HG03354 (cell line): ENCODE measurements around the gene ATXN2L.
"Not testable (repeated sequence)": the region's sequence is repeated elsewhere in the genome, so short reads cannot be mapped to it uniquely, and the experiment has no call there.

Experiments
- ATAC-seq: cut with Tn5 transposase; IDR thresholded peaks from one replicate; pipeline ENCODE4 v1.9.1; 2021; ENCODE audit warnings: mild to moderate bottlenecking; ENCODE audit not compliant: unreplicated experiment, poor library complexity, severe bottlenecking

ATXN2L gene

DNA sequence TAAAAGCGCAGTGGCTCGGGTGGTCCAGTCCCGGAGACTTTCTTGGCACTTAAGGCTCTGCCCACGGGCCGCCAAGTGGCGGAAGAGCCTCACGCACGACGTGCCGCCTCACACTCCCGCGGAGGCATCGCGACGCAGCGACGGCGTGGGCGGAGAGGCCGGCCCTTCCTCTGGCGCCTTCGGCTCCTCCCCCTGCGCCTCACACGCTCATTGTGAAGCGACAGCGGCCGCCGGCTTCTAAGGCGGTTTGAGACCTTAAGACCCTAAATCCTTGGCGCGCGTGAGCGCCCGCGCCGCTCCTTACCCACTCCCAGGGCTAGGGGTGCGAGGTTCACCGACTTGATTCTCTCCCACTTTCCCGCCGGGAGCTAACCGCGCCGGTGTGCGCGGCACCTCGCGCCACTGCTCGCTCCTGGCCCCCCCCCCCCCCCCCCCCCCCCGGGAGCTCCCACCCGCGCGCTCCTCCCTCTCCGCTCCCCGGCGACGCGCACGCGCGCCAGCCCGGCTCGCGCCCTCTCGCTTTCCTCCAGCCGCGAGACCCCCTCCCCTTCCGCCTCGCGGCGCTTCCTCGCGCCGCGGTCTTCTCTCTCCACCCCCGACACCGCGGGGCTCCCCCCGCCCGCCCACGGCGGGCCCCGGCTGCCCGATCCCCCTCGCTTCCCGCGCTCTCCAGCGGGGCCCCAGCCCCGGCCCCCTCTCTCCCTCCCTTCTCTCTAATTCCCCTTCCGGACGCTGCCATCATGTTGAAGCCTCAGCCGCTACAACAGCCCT lies at the start of gene ATXN2L:
TSS of gene ATXN2L (plus strand) at position 480 of the 771 bp plus-strand sequence. CDS start at position 741, 261 bp downstream.
- peak; percentile 59 for ATAC-seq

- ATAC-seq = not testable (repeated sequence)
Observed at GRCh38 chr16:28781697-28782096, 41.1 kb upstream of the ATXN2L start.

DNA sequence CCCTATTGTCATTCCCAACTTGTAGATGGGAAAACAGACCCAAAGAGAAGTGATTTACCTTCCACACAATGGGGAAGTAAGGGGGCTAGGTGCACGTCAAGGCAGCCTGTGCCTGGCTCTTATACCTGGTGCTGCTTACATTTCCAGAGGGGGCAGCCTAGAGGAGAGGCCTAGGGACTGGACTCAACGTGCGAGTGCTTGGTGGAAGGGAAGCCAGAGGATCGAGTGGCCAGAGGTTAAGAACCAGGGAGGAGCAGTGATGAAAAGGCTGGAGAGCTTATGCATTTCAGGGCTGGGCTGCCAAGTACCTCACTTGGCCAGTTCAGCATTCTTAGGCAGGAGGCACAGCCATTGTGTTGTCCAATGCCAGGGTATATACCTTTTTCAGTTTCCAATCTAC lies 40.4 kb upstream of the ATXN2L start:
- not testable (repeated sequence) for ATAC-seq

- peak; percentile 72 for ATAC-seq
Observed at GRCh38 chr16:28802235-28803019, 20.4 kb upstream of the ATXN2L start.

GRCh38 chr16:28807445-28808120 lies 15.2 kb upstream of the ATXN2L start:
- not testable (repeated sequence) for ATAC-seq

DNA sequence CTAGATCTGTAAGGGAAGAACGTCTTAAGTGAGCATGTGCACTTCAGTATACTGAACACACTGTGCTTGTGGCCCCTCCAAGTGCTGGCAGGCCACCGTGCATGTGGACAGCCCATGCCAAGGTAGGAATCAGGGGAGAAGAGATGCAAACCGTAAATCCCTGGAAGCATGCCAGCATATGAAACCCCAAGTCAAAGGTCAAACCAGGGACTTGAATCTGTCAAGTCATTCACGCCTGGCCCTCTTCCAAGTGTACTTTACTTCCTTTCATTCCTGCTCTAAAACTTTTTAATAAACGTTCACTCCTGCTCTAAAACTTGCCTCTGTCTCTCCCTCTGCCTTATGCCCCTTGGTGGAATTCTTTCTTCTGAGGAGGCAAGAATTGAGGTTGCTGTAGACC lies 2.8 kb upstream of the ATXN2L start:
- ATAC-seq = no peak

DNA sequence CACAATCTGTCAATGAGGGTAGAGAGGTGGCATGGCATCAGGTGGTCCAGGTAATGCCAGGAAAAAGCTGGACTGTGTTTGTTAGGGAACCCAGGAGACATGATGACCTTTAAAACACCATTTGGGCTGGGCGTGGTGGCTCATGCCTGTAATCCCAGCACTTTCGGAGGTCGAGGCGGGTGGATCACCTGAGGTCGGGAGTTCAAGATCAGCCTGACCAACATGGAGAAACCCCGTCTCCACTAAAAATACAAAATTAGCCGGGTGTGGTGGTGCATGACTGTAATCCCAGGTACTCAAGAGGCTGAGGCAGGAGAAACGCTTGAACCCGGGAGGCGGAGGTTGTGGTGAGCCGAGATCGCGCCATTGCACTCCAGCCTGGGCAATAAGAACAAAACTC lies 2.3 kb upstream of the ATXN2L start:
- not testable (repeated sequence) for ATAC-seq

DNA sequence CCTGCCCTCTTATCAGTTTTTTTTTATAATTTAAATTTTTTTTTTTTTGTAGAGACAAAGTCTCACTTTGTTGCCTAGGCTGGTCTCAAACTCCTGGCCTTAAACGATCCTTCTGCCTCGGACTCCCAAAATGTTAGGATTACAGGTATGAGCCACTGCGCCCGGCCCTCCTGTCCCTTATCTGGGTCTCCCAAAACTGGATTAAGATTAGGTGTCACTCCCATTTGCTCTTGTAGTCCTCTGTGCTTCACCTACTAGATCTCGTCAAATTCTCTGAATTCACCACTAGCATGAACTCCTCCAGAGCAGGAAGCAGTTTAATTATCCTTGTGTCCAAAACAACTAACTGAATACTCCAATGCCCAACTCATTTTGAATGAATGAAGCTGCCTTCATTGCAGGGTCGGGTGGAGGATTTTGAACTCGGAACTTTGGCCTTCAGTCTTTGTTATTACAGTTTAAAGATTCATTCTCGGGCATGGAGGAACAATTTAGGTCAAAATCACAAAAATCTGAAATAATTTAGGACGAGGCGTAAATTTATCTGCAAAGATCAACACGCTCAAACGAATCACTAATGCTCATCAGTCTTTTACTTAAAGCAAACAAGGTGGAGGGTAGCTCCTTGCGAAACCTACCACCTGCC lies 802 bp upstream of the ATXN2L start:
- ATAC-seq = no peak

GRCh38 chr16:28823291-28823872 lies 583 bp downstream of the ATXN2L start:
- ATAC-seq = peak; percentile 21

GRCh38 chr16:28823873-28824716 lies 1.3 kb downstream of the ATXN2L start:
- peak; percentile 69 for ATAC-seq

DNA sequence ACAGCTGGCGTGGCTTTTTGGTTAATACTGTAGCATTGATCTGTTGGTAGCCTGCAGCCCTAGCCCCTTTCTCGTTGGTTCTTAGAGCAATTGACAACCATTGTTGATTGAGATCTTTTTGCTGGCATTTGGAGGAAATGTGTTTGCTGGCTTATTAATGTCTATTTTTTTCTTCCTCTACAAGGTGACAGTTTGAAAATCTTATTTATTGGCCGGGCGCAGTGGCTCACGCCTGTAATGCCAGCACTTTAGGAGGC lies 1.8 kb downstream of the ATXN2L start:
- no peak for ATAC-seq

DNA sequence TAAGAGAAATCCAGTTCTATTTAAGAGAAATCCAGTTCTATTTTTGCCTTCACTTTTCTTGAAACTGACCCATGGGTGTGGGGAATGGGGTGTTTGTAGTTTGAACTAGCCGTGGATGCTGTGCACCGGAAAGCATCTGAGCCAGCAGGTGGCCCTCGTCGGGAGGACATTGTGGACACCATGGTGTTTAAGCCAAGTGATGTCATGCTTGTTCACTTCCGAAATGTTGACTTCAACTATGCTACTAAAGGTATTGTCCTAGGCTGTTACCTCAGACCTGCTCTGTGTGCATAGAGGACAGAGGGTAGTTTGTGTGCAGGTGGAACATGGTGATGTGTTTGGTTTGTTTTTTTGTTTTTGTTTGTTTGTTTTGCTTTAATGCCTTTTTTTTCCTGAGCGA lies 3.3 kb downstream of the ATXN2L start:
- no peak for ATAC-seq

- ATAC-seq = no peak
Observed at GRCh38 chr16:28829747-28830146, 6.9 kb downstream of the ATXN2L start.

GRCh38 chr16:28830531-28830930 lies 7.7 kb downstream of the ATXN2L start:
- no peak for ATAC-seq

DNA sequence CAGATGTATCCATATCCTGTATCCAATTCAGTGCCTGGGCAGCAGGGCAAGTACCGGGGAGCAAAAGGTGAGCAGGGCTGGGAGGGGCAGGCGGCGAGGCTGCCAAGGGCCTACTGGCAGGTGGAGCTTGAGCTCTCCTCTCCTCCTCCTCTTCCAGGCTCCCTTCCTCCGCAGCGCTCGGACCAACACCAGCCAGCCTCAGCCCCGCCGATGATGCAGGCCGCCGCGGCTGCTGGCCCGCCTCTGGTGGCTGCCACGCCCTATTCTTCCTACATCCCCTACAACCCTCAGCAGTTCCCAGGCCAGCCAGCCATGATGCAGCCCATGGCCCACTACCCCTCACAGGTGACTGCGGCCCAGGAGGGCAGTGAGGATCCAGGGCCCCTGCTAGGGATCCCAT lies 11.6 kb downstream of the ATXN2L start:
- no peak for ATAC-seq

- ATAC-seq = no peak
Observed at GRCh38 chr16:28834873-28835863, 12.4 kb downstream of the ATXN2L start.

DNA sequence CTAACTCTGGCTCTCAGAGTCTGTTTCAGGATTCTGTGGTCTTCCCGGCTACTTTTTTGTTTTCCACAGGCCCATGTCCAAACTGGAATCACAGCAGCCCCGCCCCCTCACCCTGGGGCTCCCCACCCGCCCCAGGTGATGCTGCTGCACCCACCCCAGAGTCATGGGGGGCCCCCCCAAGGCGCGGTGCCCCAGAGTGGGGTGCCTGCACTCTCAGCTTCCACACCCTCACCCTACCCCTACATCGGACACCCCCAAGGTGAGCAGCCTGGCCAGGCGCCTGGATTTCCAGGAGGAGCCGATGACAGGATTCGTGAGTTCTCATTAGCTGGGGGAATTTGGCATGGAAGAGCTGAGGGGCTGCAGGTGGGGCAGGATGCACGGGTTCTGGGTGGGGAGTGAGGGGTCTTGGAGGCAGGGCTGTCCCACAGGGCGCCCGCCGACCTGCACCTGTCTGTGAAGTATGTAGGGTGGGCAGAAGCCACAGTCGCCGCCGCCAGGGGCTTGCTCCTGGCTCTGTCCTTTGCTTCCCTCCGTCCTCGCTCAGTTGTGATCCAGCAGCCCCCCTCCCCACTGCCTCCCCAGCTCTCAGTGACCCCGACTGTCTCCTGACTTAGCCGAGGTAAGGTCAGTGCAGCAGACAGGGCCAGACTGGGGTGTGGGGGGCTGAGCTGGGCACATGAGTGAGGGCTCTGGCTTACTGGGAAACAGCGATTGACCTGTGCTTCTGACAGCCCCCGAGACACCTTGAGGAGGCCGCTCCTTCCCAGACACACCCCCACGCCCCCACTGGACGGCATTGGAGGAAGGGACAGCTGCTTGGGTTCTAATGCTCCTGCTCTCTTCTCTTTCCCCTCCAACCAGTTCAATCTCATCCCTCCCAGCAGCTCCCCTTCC lies 13.3 kb downstream of the ATXN2L start:
- ATAC-seq = no peak
